Measurements from ENCODE around the gene GFOD1.

- TF ChIP-seq CTCF (IDR thresholded peaks at IDR 0.05) (no peak), POLR2A (IDR thresholded peaks at IDR 0.05) (no peak), EP300 (IDR thresholded peaks at IDR 0.05) (no peak)
Observed at GRCh38 chr6:13519839-13520238, 32.4 kb upstream of the GFOD1 start.

Data from sigmoid colon (tissue), 4 donors.